Measurements from ENCODE around the gene C12orf75.
"Not testable (repeated sequence)": the region's sequence is repeated elsewhere in the genome, so short reads cannot be mapped to it uniquely, and the experiment has no call there.

Gene C12orf75

GRCh38 chr12:105310476-105311085, 19.9 kb upstream of the C12orf75 start:
- not testable (repeated sequence) for DNase-seq (ENCODE audit: low read depth)

GRCh38 chr12:105311936-105312335, 18.6 kb upstream of the C12orf75 start:
- DNase-seq (ENCODE audit: low read depth) = not testable (repeated sequence)

- not testable (repeated sequence) for DNase-seq (ENCODE audit: low read depth)
Measured at GRCh38 chr12:105313755-105314154, 16.7 kb upstream of the C12orf75 start.

GRCh38 chr12:105315130-105315529, 15.4 kb upstream of the C12orf75 start:
- DNase-seq (ENCODE audit: low read depth) = no peak

- DNase-seq (ENCODE audit: low read depth) = no peak
Measured at GRCh38 chr12:105315726-105316125, 14.8 kb upstream of the C12orf75 start.

- DNase-seq (ENCODE audit: low read depth) = no peak
Measured at GRCh38 chr12:105316931-105317852, 13.3 kb upstream of the C12orf75 start.

- DNase-seq (ENCODE audit: low read depth) = no peak
Measured at GRCh38 chr12:105317942-105318621, 12.4 kb upstream of the C12orf75 start.

- no peak for DNase-seq (ENCODE audit: low read depth)
Measured at GRCh38 chr12:105318651-105319483, 11.6 kb upstream of the C12orf75 start.

- DNase-seq (ENCODE audit: low read depth) = no peak
Measured at GRCh38 chr12:105319691-105320209, 10.7 kb upstream of the C12orf75 start.

GRCh38 chr12:105321125-105321524, 9.4 kb upstream of the C12orf75 start:
- DNase-seq (ENCODE audit: low read depth) = no peak

GRCh38 chr12:105322070-105322469, 8.4 kb upstream of the C12orf75 start:
- no peak for DNase-seq (ENCODE audit: low read depth)

GRCh38 chr12:105324704-105325103, 5.8 kb upstream of the C12orf75 start:
- DNase-seq (ENCODE audit: low read depth) = no peak

GRCh38 chr12:105325117-105325516, 5.4 kb upstream of the C12orf75 start:
- no peak for DNase-seq (ENCODE audit: low read depth)

GRCh38 chr12:105329926-105330282, 587 bp upstream of the C12orf75 start:
- no peak for DNase-seq (ENCODE audit: low read depth)

GRCh38 chr12:105330931-105331804, 677 bp downstream of the C12orf75 start:
- DNase-seq (ENCODE audit: low read depth) = no peak

- no peak for DNase-seq (ENCODE audit: low read depth)
Measured at GRCh38 chr12:105331805-105332251, 1.3 kb downstream of the C12orf75 start.

GRCh38 chr12:105332286-105332685, 1.8 kb downstream of the C12orf75 start:
- not testable (repeated sequence) for DNase-seq (ENCODE audit: low read depth)

- DNase-seq (ENCODE audit: low read depth) = no peak
Measured at GRCh38 chr12:105332925-105333324, 2.4 kb downstream of the C12orf75 start.

GRCh38 chr12:105334001-105334400, 3.5 kb downstream of the C12orf75 start:
- DNase-seq (ENCODE audit: low read depth) = no peak

- DNase-seq (ENCODE audit: low read depth) = no peak
Measured at GRCh38 chr12:105334582-105334981, 4.1 kb downstream of the C12orf75 start.

- DNase-seq (ENCODE audit: low read depth) = no peak
Measured at GRCh38 chr12:105335856-105336255, 5.4 kb downstream of the C12orf75 start.

Measured in stimulated activated CD8-positive, alpha-beta memory T cell treated with anti-CD3 and anti-CD28 coated beads, Interleukin-15, amount 100 ng/mL, for 1 hour (primary cell).